Hepatocyte (in vitro differentiated cells): ENCODE data around the gene AXIN2. TPM values are rescaled to one million over a fixed set of nuclear protein-coding genes. Genes with fewer than 3 reads are reported as not detected.

Experiments
- DNase-seq: peaks from one replicate; pipeline ENCODE4 v3.0.0-alpha.2; 2016; ENCODE audit warnings: low spot score
- H2AFZ ChIP-seq: fragments of 200-600 bp; sonication (generic); 2 replicates; pipeline ENCODE4 v1.6.0; 2016; ENCODE audit warnings: antibody characterized with exemption, mild to moderate bottlenecking
- H3K27ac ChIP-seq: fragments of 200-600 bp; sonication (generic); 2 replicates; pipeline ENCODE4 v1.5.1; 2016; ENCODE audit warnings: mild to moderate bottlenecking
- H3K27me3 ChIP-seq: fragments of 200-600 bp; sonication (generic); 2 replicates; pipeline ENCODE4 v1.6.1; 2016
- H3K36me3 ChIP-seq: fragments of 200-600 bp; sonication (generic); replicated peaks from 2 replicates; pipeline ENCODE4 v1.5.1; 2016; ENCODE audit warnings: low read depth; ENCODE audit not compliant: insufficient read depth
- H3K4me1 ChIP-seq: fragments of 200-600 bp; sonication (generic); 2 replicates; pipeline ENCODE4 v1.5.1; 2016; ENCODE audit warnings: mild to moderate bottlenecking, moderate library complexity; ENCODE audit not compliant: insufficient read depth
- H3K4me2 ChIP-seq: fragments of 200-600 bp; sonication (generic); 2 replicates; pipeline ENCODE4 v1.6.0; 2016
- H3K4me3 ChIP-seq: fragments of 200-600 bp; sonication (generic); 2 replicates; pipeline ENCODE4 v1.5.1; 2016; ENCODE audit warnings: mild to moderate bottlenecking
- H3K79me2 ChIP-seq: fragments of 200-600 bp; sonication (generic); 2 replicates; pipeline ENCODE4 v1.6.0; 2017; ENCODE audit warnings: mild to moderate bottlenecking
- H3K9me2 ChIP-seq: fragments of 200-600 bp; sonication (generic); replicated peaks from 2 replicates; pipeline ENCODE4 v1.6.0; 2017; ENCODE audit warnings: mild to moderate bottlenecking; ENCODE audit not compliant: insufficient read depth
- H3K9me3 ChIP-seq: fragments of 200-600 bp; sonication (generic); 2 replicates; pipeline ENCODE4 v1.5.1; 2016; ENCODE audit warnings: low read depth, mild to moderate bottlenecking
- H4K20me1 ChIP-seq: fragments of 200-600 bp; sonication (generic); 2 replicates; pipeline ENCODE4 v1.6.0; 2016; ENCODE audit warnings: mild to moderate bottlenecking; ENCODE audit not compliant: insufficient read depth, poor library complexity, severe bottlenecking
- EZH2 ChIP-seq: fragments of 200-600 bp; sonication (generic); IDR thresholded peaks from 2 replicates; pipeline ENCODE4 v1.6.1; 2016; ENCODE audit warnings: antibody characterized with exemption, mild to moderate bottlenecking, borderline replicate concordance
- EZH2phosphoT487 ChIP-seq: fragments of 200-600 bp; sonication (generic); IDR thresholded peaks from one replicate; pipeline ENCODE4 v1.6.1; 2018; ENCODE audit warnings: antibody characterized with exemption, mild to moderate bottlenecking, low read depth, moderate library complexity; ENCODE audit not compliant: unreplicated experiment, severe bottlenecking
- WGBS: methylation state at CpG from one replicate; pipeline ENCODE4 v1.1.6; 2016; ENCODE audit warnings: low lambda C conversion rate; ENCODE audit errors: missing lambda C conversion rate; 5-methylcytosine and 5-hydroxymethylcytosine counted together
- polyA plus RNA-seq: library from polyadenylated mRNA; unstranded; fragments of >200 nt; fragmentation: Nextera tagmentation; extraction: Ambion mirVana; gene quantifications from 2 replicates; pipeline ENCODE4 v1.2.1, GENCODE V29; 2016
- total RNA-seq: library from RNA; depleted of rRNA; stranded (reverse); fragments of >200 nt; gene quantifications from 2 replicates; pipeline ENCODE4 v1.2.3, GENCODE V29; 2014
- TF ChIP-seq, protein P1 (sequence below): fragments of 200-600 bp; sonication (generic); IDR thresholded peaks from 2 replicates; pipeline ENCODE4 v1.5.1; 2016; ENCODE audit warnings: antibody characterized with exemption, mild to moderate bottlenecking; ENCODE audit not compliant: poor library complexity

Gene AXIN2
- total and polyA plus RNA-seq, 2 experiments from 2014 or later = 15.4 to 22.3 TPM

- Histone ChIP-seq H3K9me3 (no peaks in the 10 kb centered on the region), H3K4me3 (no peak overlapping the region), H3K79me2 (peaks cover 67% of the 10 kb centered on the region), H3K36me3 (no peaks in the 10 kb centered on the region), H3K27ac (no peak overlapping the region), H3K4me1 (peaks cover 17% of the 10 kb centered on the region), H3K4me2 (no peak overlapping the region), H3K27me3 (no peaks in the 10 kb centered on the region), H2AFZ (no peak overlapping the region), H4K20me1 (peaks cover 26% of the 10 kb centered on the region), H3K9me2 (no peaks in the 10 kb centered on the region)
- DNase-seq = no peak
- 98% methylated on average over 2 of the region's 2 CpGs for WGBS
- TF ChIP-seq EZH2phosphoT487 (no peak), EZH2 (no peak)
- TF ChIP-seq, protein P1, sequence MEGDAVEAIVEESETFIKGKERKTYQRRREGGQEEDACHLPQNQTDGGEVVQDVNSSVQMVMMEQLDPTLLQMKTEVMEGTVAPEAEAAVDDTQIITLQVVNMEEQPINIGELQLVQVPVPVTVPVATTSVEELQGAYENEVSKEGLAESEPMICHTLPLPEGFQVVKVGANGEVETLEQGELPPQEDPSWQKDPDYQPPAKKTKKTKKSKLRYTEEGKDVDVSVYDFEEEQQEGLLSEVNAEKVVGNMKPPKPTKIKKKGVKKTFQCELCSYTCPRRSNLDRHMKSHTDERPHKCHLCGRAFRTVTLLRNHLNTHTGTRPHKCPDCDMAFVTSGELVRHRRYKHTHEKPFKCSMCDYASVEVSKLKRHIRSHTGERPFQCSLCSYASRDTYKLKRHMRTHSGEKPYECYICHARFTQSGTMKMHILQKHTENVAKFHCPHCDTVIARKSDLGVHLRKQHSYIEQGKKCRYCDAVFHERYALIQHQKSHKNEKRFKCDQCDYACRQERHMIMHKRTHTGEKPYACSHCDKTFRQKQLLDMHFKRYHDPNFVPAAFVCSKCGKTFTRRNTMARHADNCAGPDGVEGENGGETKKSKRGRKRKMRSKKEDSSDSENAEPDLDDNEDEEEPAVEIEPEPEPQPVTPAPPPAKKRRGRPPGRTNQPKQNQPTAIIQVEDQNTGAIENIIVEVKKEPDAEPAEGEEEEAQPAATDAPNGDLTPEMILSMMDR = no peak
Measured at GRCh38 chr17:65539630-65540266, 21.7 kb downstream of the AXIN2 start.

GRCh38 chr17:65538675-65539529 lies 22.5 kb downstream of the AXIN2 start:
- Histone ChIP-seq H3K27ac (no peak overlapping the region), H3K4me2 (no peak overlapping the region), H3K9me3 (no peaks in the 10 kb centered on the region), H3K4me3 (no peak overlapping the region), H2AFZ (no peak overlapping the region), H4K20me1 (peaks cover 23% of the 10 kb centered on the region), H3K4me1 (peaks cover 12% of the 10 kb centered on the region), H3K79me2 (peaks cover 62% of the 10 kb centered on the region), H3K9me2 (no peaks in the 10 kb centered on the region), H3K36me3 (no peaks in the 10 kb centered on the region), H3K27me3 (no peaks in the 10 kb centered on the region)
- WGBS = 86% methylated on average over 12 of the region's 12 CpGs
- TF ChIP-seq EZH2 (no peak), EZH2phosphoT487 (no peak)
- TF ChIP-seq, protein P1 = no peak
- DNase-seq = no peak

DNA sequence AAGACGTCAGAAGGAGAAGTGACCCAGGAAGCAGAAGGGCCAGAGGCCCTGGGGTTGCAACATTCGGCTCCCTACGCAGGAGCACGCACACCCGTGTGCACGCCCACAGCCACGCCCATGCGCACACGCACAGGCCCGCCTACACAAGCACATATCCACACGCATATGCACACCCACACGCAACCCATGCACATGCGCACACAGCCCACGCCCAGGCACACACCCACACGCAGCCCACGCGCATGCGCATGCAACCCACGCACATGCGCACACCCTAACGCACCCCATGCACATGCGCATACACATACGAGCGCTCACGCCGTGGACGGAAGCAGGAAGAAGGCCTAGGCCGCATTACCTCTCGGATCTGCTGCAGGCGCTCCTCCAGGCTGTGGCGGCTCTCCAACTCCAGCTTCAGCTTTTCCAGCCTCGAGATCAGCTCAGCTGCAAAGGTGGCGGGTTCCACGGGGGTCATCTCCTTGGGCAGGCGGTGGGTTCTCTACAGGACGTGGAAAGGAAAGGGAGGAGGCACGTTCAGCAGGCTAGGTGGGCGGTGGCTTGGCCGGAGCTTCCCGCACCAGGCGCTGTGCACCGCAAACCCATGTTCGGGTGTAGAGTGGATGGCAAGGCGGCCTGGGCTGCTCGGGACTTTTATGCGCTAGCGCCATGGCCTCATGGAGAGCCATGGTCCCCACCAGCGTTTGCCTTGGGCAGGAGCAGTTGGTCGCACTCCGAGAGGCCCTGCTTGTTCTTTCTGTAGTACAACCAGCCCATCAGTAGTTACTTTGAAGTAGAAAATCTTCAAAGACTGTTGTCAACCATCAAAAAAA lies 23.4 kb downstream of the AXIN2 start:
- H3K79me2 ChIP-seq = peaks cover 54% of the 10 kb centered on the region
- peaks cover 15% of the 10 kb centered on the region for H4K20me1 ChIP-seq
- H3K36me3 ChIP-seq = no peaks in the 10 kb centered on the region
- peaks cover 12% of the 10 kb centered on the region for H3K4me1 ChIP-seq
- no peak overlapping the region for H3K4me2 ChIP-seq
- H3K4me3 ChIP-seq = no peak overlapping the region
- no peak overlapping the region for H2AFZ ChIP-seq
- no peak for DNase-seq
- H3K9me2 ChIP-seq = no peaks in the 10 kb centered on the region
- WGBS = 97% methylated on average over 50 of the region's 50 CpGs
- H3K27ac ChIP-seq = no peak overlapping the region
- H3K9me3 ChIP-seq = no peaks in the 10 kb centered on the region
- H3K27me3 ChIP-seq = no peaks in the 10 kb centered on the region
- TF ChIP-seq EZH2phosphoT487 (no peak), EZH2 (no peak)
- TF ChIP-seq, protein P1 = no peak
